ENCODE measurements around the gene CYYR1.

GRCh38 chr21:26519142-26519541 is 53.9 kb downstream of the CYYR1 start:
- no peak for TF ChIP-seq CTCF (tag by site-specific recombination; IDR thresholded peaks at IDR 0.05)
- TF ChIP-seq ZFP41 (tag by site-specific recombination; IDR thresholded peaks at IDR 0.05; ENCODE audit: borderline replicate concordance): no peak
- no peak for TF ChIP-seq ZBTB21 (tag by site-specific recombination; IDR thresholded peaks at IDR 0.05)
- no peak for TF ChIP-seq ZNF629 (tag by site-specific recombination; IDR thresholded peaks at IDR 0.05)
- TF ChIP-seq ZBTB49 (tag by site-specific recombination; IDR thresholded peaks at IDR 0.05; ENCODE audit: low read depth): no peak
- TF ChIP-seq ZNF132 (tag by site-specific recombination; IDR thresholded peaks at IDR 0.05; ENCODE audit: borderline replicate concordance): no peak
